ENCODE data around the gene UGT2B7. TPM values are rescaled to one million over a fixed set of nuclear protein-coding genes. Genes with fewer than 3 reads are reported as not detected.
A peak's percentile ranks its signal among the peaks of the same experiment; 100 is the strongest.

Gene UGT2B7
- total and polyA plus RNA-seq, 2 of the 13 experiments (the other 11 are each of a cell fraction or from before 2014, with no cell fraction given), result 26.8 to 41.8 TPM

DNA sequence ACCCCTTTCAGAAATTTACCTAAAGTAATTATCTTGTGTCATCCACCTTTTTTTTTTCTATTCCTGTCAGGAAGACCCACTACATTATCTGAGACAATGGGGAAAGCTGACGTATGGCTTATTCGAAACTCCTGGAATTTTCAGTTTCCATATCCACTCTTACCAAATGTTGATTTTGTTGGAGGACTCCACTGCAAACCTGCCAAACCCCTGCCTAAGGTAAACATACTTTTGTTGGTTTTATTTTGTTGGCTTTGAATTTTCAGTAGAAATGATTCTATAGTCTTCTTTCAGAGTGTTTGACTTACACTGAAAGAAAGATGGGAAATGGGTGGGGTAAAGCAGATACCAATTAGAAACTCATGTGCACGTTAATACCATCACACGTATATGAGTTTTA lies 2.2 kb downstream of the UGT2B7 start (continued):
- TF ChIP-seq, protein P1, sequence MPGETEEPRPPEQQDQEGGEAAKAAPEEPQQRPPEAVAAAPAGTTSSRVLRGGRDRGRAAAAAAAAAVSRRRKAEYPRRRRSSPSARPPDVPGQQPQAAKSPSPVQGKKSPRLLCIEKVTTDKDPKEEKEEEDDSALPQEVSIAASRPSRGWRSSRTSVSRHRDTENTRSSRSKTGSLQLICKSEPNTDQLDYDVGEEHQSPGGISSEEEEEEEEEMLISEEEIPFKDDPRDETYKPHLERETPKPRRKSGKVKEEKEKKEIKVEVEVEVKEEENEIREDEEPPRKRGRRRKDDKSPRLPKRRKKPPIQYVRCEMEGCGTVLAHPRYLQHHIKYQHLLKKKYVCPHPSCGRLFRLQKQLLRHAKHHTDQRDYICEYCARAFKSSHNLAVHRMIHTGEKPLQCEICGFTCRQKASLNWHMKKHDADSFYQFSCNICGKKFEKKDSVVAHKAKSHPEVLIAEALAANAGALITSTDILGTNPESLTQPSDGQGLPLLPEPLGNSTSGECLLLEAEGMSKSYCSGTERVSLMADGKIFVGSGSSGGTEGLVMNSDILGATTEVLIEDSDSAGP (CRISPR knock-in tag; IDR thresholded peaks at IDR 0.05; ENCODE audit: borderline replicate concordance), result no peak
- TF ChIP-seq TCF7 (IDR thresholded peaks at IDR 0.05; ENCODE audit: low read depth), result peak; percentile 66
- TF ChIP-seq NR2F2 (IDR thresholded peaks at IDR 0.05; ENCODE audit: borderline replicate concordance, low read depth), result peak; percentile 37; the same call in 1 of the 2 replicates
- TF ChIP-seq POLR2AphosphoS2 (IDR thresholded peaks at IDR 0.05; ENCODE audit: low read depth, low read length), result no peak
- TF ChIP-seq BCL6 (CRISPR knock-in tag; IDR thresholded peaks at IDR 0.05), result 0 out of 2 replicates have a peak, but pooled peaks have one; percentile 55
- TF ChIP-seq GATAD2A (CRISPR knock-in tag; IDR thresholded peaks at IDR 0.05), result peak; percentile 86
- TF ChIP-seq, protein P2, sequence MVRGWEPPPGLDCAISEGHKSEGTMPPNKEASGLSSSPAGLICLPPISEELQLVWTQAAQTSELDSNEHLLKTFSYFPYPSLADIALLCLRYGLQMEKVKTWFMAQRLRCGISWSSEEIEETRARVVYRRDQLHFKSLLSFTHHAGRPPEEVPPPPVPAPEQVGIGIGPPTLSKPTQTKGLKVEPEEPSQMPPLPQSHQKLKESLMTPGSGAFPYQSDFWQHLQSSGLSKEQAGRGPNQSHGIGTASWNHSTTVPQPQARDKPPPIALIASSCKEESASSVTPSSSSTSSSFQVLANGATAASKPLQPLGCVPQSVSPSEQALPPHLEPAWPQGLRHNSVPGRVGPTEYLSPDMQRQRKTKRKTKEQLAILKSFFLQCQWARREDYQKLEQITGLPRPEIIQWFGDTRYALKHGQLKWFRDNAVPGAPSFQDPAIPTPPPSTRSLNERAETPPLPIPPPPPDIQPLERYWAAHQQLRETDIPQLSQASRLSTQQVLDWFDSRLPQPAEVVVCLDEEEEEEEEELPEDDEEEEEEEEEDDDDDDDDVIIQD (CRISPR knock-in tag; IDR thresholded peaks at IDR 0.05; ENCODE audit: low read depth), result peak; percentile 90
- no peak for TF ChIP-seq ZNF207 (IDR thresholded peaks at IDR 0.05; ENCODE audit: borderline replicate concordance)
- no peak for TF ChIP-seq MEIS1 (CRISPR knock-in tag; IDR thresholded peaks at IDR 0.05; ENCODE audit: borderline replicate concordance)
- peak; percentile 44; the same call in 1 of the 2 replicates for TF ChIP-seq HMG20A (CRISPR knock-in tag; IDR thresholded peaks at IDR 0.05; ENCODE audit: borderline replicate concordance)
- TF ChIP-seq, protein P3, sequence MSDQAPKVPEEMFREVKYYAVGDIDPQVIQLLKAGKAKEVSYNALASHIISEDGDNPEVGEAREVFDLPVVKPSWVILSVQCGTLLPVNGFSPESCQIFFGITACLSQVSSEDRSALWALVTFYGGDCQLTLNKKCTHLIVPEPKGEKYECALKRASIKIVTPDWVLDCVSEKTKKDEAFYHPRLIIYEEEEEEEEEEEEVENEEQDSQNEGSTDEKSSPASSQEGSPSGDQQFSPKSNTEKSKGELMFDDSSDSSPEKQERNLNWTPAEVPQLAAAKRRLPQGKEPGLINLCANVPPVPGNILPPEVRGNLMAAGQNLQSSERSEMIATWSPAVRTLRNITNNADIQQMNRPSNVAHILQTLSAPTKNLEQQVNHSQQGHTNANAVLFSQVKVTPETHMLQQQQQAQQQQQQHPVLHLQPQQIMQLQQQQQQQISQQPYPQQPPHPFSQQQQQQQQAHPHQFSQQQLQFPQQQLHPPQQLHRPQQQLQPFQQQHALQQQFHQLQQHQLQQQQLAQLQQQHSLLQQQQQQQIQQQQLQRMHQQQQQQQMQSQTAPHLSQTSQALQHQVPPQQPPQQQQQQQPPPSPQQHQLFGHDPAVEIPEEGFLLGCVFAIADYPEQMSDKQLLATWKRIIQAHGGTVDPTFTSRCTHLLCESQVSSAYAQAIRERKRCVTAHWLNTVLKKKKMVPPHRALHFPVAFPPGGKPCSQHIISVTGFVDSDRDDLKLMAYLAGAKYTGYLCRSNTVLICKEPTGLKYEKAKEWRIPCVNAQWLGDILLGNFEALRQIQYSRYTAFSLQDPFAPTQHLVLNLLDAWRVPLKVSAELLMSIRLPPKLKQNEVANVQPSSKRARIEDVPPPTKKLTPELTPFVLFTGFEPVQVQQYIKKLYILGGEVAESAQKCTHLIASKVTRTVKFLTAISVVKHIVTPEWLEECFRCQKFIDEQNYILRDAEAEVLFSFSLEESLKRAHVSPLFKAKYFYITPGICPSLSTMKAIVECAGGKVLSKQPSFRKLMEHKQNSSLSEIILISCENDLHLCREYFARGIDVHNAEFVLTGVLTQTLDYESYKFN (CRISPR knock-in tag; conservative IDR thresholded peaks at IDR 0.05), result peak; percentile 54
- TF ChIP-seq, protein P4, sequence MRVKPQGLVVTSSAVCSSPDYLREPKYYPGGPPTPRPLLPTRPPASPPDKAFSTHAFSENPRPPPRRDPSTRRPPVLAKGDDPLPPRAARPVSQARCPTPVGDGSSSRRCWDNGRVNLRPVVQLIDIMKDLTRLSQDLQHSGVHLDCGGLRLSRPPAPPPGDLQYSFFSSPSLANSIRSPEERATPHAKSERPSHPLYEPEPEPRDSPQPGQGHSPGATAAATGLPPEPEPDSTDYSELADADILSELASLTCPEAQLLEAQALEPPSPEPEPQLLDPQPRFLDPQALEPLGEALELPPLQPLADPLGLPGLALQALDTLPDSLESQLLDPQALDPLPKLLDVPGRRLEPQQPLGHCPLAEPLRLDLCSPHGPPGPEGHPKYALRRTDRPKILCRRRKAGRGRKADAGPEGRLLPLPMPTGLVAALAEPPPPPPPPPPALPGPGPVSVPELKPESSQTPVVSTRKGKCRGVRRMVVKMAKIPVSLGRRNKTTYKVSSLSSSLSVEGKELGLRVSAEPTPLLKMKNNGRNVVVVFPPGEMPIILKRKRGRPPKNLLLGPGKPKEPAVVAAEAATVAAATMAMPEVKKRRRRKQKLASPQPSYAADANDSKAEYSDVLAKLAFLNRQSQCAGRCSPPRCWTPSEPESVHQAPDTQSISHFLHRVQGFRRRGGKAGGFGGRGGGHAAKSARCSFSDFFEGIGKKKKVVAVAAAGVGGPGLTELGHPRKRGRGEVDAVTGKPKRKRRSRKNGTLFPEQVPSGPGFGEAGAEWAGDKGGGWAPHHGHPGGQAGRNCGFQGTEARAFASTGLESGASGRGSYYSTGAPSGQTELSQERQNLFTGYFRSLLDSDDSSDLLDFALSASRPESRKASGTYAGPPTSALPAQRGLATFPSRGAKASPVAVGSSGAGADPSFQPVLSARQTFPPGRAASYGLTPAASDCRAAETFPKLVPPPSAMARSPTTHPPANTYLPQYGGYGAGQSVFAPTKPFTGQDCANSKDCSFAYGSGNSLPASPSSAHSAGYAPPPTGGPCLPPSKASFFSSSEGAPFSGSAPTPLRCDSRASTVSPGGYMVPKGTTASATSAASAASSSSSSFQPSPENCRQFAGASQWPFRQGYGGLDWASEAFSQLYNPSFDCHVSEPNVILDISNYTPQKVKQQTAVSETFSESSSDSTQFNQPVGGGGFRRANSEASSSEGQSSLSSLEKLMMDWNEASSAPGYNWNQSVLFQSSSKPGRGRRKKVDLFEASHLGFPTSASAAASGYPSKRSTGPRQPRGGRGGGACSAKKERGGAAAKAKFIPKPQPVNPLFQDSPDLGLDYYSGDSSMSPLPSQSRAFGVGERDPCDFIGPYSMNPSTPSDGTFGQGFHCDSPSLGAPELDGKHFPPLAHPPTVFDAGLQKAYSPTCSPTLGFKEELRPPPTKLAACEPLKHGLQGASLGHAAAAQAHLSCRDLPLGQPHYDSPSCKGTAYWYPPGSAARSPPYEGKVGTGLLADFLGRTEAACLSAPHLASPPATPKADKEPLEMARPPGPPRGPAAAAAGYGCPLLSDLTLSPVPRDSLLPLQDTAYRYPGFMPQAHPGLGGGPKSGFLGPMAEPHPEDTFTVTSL (CRISPR knock-in tag; IDR thresholded peaks at IDR 0.05; ENCODE audit: borderline replicate concordance), result peak; percentile 66; the same call in 1 of the 2 replicates
- TF ChIP-seq, protein P5, sequence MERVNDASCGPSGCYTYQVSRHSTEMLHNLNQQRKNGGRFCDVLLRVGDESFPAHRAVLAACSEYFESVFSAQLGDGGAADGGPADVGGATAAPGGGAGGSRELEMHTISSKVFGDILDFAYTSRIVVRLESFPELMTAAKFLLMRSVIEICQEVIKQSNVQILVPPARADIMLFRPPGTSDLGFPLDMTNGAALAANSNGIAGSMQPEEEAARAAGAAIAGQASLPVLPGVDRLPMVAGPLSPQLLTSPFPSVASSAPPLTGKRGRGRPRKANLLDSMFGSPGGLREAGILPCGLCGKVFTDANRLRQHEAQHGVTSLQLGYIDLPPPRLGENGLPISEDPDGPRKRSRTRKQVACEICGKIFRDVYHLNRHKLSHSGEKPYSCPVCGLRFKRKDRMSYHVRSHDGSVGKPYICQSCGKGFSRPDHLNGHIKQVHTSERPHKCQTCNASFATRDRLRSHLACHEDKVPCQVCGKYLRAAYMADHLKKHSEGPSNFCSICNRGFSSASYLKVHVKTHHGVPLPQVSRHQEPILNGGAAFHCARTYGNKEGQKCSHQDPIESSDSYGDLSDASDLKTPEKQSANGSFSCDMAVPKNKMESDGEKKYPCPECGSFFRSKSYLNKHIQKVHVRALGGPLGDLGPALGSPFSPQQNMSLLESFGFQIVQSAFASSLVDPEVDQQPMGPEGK (CRISPR knock-in tag; IDR thresholded peaks at IDR 0.05), result peak; percentile 57; the same call in 1 of the 2 replicates
